Measurements from ENCODE around the gene C2orf74. TPM values are rescaled to one million over a fixed set of nuclear protein-coding genes. Genes with fewer than 3 reads are reported as not detected.

The C2orf74 gene
- total RNA-seq, 1 donor from 2014 or later = 11.5 TPM

DNA sequence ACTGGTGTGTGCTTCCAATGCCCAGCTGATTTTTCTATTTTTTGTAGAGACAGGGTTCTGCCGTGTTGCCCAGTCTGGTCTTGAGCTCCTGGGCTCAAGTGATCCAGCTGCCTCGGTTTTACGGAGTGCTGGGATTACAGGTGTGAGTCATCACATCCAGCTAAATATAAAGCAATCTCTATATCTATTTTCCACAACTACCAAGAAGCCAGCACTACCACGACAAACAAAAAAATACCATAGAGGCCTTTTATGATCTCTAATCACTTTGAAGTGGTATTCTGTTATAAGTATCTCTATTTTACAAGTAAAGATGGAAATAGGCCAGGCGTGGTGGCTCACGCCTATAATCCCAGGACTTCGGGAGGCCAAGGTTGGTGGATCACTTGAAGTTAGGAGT lies 34.7 kb downstream of the C2orf74 start:
- H3K27ac Mint-ChIP-seq (ENCODE audit: unreplicated experiment) = no peak overlapping the region
- FAIRE-seq = no peak
- Histone ChIP-seq H3K36me3 (ENCODE audit: insufficient read depth, low read length) (peaks cover 15% of the 10 kb centered on the region), H3K9ac (ENCODE audit: low read length) (no peak overlapping the region), H3K4me3 (ENCODE audit: insufficient read depth, low read depth, low read length) (no peak overlapping the region), H3K79me2 (ENCODE audit: insufficient read depth, low read length) (no peaks in the 10 kb centered on the region), H4K20me1 (ENCODE audit: insufficient read depth, low read length) (no peaks in the 10 kb centered on the region), H3K9me3 (ENCODE audit: insufficient read depth, low read depth, low read length) (no peaks in the 10 kb centered on the region), H3K4me1 (ENCODE audit: insufficient read depth, low read length) (no peaks in the 10 kb centered on the region), H3K27ac (ENCODE audit: low read depth, low read length) (no peak overlapping the region), H2AFZ (ENCODE audit: low read depth, low read length) (no peak overlapping the region), H3K4me2 (ENCODE audit: low read length) (no peak overlapping the region), H3K27me3 (ENCODE audit: insufficient read depth, low read length) (no peaks in the 10 kb centered on the region)
- H3K4me3 Mint-ChIP-seq (ENCODE audit: unreplicated experiment) = no peak overlapping the region
- TF ChIP-seq, protein P1, sequence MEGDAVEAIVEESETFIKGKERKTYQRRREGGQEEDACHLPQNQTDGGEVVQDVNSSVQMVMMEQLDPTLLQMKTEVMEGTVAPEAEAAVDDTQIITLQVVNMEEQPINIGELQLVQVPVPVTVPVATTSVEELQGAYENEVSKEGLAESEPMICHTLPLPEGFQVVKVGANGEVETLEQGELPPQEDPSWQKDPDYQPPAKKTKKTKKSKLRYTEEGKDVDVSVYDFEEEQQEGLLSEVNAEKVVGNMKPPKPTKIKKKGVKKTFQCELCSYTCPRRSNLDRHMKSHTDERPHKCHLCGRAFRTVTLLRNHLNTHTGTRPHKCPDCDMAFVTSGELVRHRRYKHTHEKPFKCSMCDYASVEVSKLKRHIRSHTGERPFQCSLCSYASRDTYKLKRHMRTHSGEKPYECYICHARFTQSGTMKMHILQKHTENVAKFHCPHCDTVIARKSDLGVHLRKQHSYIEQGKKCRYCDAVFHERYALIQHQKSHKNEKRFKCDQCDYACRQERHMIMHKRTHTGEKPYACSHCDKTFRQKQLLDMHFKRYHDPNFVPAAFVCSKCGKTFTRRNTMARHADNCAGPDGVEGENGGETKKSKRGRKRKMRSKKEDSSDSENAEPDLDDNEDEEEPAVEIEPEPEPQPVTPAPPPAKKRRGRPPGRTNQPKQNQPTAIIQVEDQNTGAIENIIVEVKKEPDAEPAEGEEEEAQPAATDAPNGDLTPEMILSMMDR (IDR thresholded peaks at IDR 0.05; ENCODE audit: insufficient read depth, low read depth, low read length) = no peak
- no peak for TF ChIP-seq EZH2 (IDR thresholded peaks at IDR 0.05; ENCODE audit: insufficient read depth, low read length)
- H3K27me3 Mint-ChIP-seq (ENCODE audit: low read depth, unreplicated experiment) = no peaks in the 10 kb centered on the region
- no peaks in the 10 kb centered on the region for H3K9me3 Mint-ChIP-seq (ENCODE audit: unreplicated experiment)
- no peak for DNase-seq (ENCODE audit: low read depth)
- peaks cover 14% of the 10 kb centered on the region for H3K36me3 Mint-ChIP-seq (ENCODE audit: low read depth, unreplicated experiment)
- H3K4me1 Mint-ChIP-seq (ENCODE audit: low read depth, unreplicated experiment) = no peaks in the 10 kb centered on the region

DNA sequence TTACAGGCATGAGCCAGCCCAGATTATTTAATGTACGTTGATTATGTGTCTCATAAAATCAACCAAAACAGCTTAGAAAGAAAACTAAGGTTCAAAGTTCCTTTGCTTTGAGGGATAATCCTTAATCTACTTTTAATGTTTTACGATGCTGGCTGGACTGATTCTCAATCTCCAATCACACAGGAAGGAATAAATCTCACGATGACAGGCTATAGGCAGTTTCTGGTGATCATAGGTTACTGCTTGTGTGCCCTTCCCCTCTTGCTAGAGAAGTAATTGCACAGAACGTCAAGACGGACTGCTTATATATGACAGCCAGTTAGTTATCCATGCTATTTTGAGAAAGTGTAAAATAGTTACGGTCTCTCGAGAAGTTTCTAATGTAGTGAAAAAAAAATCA lies 43.1 kb downstream of the C2orf74 start:
- Mint-ChIP-seq H3K4me3 (ENCODE audit: unreplicated experiment) (no peak overlapping the region), H3K27me3 (ENCODE audit: low read depth, unreplicated experiment) (no peaks in the 10 kb centered on the region), H3K9me3 (ENCODE audit: unreplicated experiment) (no peaks in the 10 kb centered on the region), H3K4me1 (ENCODE audit: low read depth, unreplicated experiment) (no peaks in the 10 kb centered on the region), H3K36me3 (ENCODE audit: low read depth, unreplicated experiment) (peaks cover 15% of the 10 kb centered on the region), H3K27ac (ENCODE audit: unreplicated experiment) (no peak overlapping the region)
- Histone ChIP-seq H3K27me3 (ENCODE audit: insufficient read depth, low read length) (no peaks in the 10 kb centered on the region), H3K79me2 (ENCODE audit: insufficient read depth, low read length) (no peaks in the 10 kb centered on the region), H4K20me1 (ENCODE audit: insufficient read depth, low read length) (no peaks in the 10 kb centered on the region), H3K9ac (ENCODE audit: low read length) (no peak overlapping the region), H3K9me3 (ENCODE audit: insufficient read depth, low read depth, low read length) (no peaks in the 10 kb centered on the region), H3K27ac (ENCODE audit: low read depth, low read length) (no peak overlapping the region), H3K36me3 (ENCODE audit: insufficient read depth, low read length) (peaks cover 49% of the 10 kb centered on the region), H3K4me2 (ENCODE audit: low read length) (no peak overlapping the region), H2AFZ (ENCODE audit: low read depth, low read length) (no peak overlapping the region), H3K4me3 (ENCODE audit: insufficient read depth, low read depth, low read length) (no peak overlapping the region), H3K4me1 (ENCODE audit: insufficient read depth, low read length) (no peaks in the 10 kb centered on the region)
- TF ChIP-seq, protein P1 (IDR thresholded peaks at IDR 0.05; ENCODE audit: insufficient read depth, low read depth, low read length) = no peak
- no peak for TF ChIP-seq EZH2 (IDR thresholded peaks at IDR 0.05; ENCODE audit: insufficient read depth, low read length)
- no peak for FAIRE-seq
- DNase-seq (ENCODE audit: low read depth) = no peak

DNA sequence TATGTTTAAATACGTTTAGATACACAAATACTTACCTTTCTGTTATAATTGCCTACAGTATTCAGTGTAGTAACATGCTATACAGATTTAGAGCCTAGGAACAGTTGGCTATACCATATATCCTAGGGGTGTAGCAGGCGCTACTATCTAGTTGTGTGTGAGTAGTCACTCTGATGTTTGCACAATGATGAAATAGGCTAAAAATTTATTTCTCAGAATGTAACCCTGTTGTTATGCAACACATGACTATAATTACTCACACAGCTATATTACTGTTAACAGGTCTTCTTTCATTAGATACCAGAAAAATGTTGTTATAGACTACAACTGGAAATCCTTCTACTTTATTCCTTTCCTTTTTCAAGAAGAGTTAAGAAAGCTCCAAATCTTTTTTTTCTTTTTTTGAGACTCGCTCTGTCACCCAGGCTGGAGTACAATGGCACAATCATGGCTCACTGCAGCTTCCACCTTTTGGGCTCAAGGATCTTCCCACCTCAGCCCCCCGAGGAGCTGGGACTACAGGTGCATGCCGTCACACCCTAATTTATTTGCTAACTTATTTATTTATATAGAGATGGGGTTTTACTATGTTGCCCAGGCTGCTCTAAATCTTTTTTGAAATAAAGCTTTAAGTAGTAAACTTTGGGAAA lies 48.5 kb downstream of the C2orf74 start:
- DNase-seq (ENCODE audit: low read depth) (peak; percentile 73), FAIRE-seq (peak; percentile 69)
- H3K79me2 ChIP-seq (ENCODE audit: insufficient read depth, low read length) = no peaks in the 10 kb centered on the region
- no peaks in the 10 kb centered on the region for H3K9me3 ChIP-seq (ENCODE audit: insufficient read depth, low read depth, low read length)
- Mint-ChIP-seq H3K4me3 (ENCODE audit: unreplicated experiment) (no peak overlapping the region), H3K36me3 (ENCODE audit: low read depth, unreplicated experiment) (peaks cover 5% of the 10 kb centered on the region), H3K4me1 (ENCODE audit: low read depth, unreplicated experiment) (no peaks in the 10 kb centered on the region), H3K27ac (ENCODE audit: unreplicated experiment) (no peak overlapping the region), H3K9me3 (ENCODE audit: unreplicated experiment) (no peaks in the 10 kb centered on the region), H3K27me3 (ENCODE audit: low read depth, unreplicated experiment) (no peaks in the 10 kb centered on the region)
- no peak overlapping the region for H3K4me3 ChIP-seq (ENCODE audit: insufficient read depth, low read depth, low read length)
- peaks cover 38% of the 10 kb centered on the region for H3K36me3 ChIP-seq (ENCODE audit: insufficient read depth, low read length)
- H3K4me2 ChIP-seq (ENCODE audit: low read length) = peak overlapping the region; percentile 1
- H3K27ac ChIP-seq (ENCODE audit: low read depth, low read length) = peak overlapping the region; percentile 17
- H3K4me1 ChIP-seq (ENCODE audit: insufficient read depth, low read length) = no peaks in the 10 kb centered on the region
- peaks cover 3% of the 10 kb centered on the region for H4K20me1 ChIP-seq (ENCODE audit: insufficient read depth, low read length)
- no peaks in the 10 kb centered on the region for H3K27me3 ChIP-seq (ENCODE audit: insufficient read depth, low read length)
- no peak overlapping the region for H2AFZ ChIP-seq (ENCODE audit: low read depth, low read length)
- TF ChIP-seq, protein P1 (IDR thresholded peaks at IDR 0.05; ENCODE audit: insufficient read depth, low read depth, low read length) = no peak
- TF ChIP-seq EZH2 (IDR thresholded peaks at IDR 0.05; ENCODE audit: insufficient read depth, low read length) = no peak
- H3K9ac ChIP-seq (ENCODE audit: low read length) = no peak overlapping the region
